ENCODE results near the gene SLC9A8. TPM values are rescaled to one million over a fixed set of nuclear protein-coding genes. Genes with fewer than 3 reads are reported as not detected.
"Not testable (repeated sequence)": the region's sequence is repeated elsewhere in the genome, so short reads cannot be mapped to it uniquely, and the experiment has no call there.

Gene SLC9A8
- total RNA-seq, 1 donor from 2014 or later = 1.6 TPM

- FAIRE-seq (no peak), DNase-seq (ENCODE audit: low read depth) (no peak)
- Histone ChIP-seq H3K27me3 (ENCODE audit: control insufficient read depth, insufficient read depth, low read length) (no peaks in the 10 kb centered on the region), H3K36me3 (ENCODE audit: control insufficient read depth, insufficient read depth, low read length) (peaks cover 1% of the 10 kb centered on the region), H3K4me3 (ENCODE audit: low read depth, low read length) (no peak overlapping the region)
- no peak for TF ChIP-seq CTCF (IDR thresholded peaks at IDR 0.05; ENCODE audit: insufficient read depth, low read length, severe bottlenecking)
These were observed 45.5 kb downstream of the SLC9A8 start for GRCh38 chr20:49858076-49858585.

GRCh38 chr20:49859011-49859410, 46.4 kb downstream of the SLC9A8 start:
- FAIRE-seq (no peak), DNase-seq (ENCODE audit: low read depth) (no peak)
- H3K36me3 ChIP-seq (ENCODE audit: control insufficient read depth, insufficient read depth, low read length) = peaks cover 1% of the 10 kb centered on the region
- no peaks in the 10 kb centered on the region for H3K27me3 ChIP-seq (ENCODE audit: control insufficient read depth, insufficient read depth, low read length)
- no peak overlapping the region for H3K4me3 ChIP-seq (ENCODE audit: low read depth, low read length)
- TF ChIP-seq CTCF (IDR thresholded peaks at IDR 0.05; ENCODE audit: insufficient read depth, low read length, severe bottlenecking) = no peak

GRCh38 chr20:49859807-49860206, 47.2 kb downstream of the SLC9A8 start:
- DNase-seq (ENCODE audit: low read depth) (peak; percentile 75), FAIRE-seq (no peak)
- Histone ChIP-seq H3K27me3 (ENCODE audit: control insufficient read depth, insufficient read depth, low read length) (no peaks in the 10 kb centered on the region), H3K36me3 (ENCODE audit: control insufficient read depth, insufficient read depth, low read length) (peaks cover 3% of the 10 kb centered on the region), H3K4me3 (ENCODE audit: low read depth, low read length) (no peak overlapping the region)
- no peak for TF ChIP-seq CTCF (IDR thresholded peaks at IDR 0.05; ENCODE audit: insufficient read depth, low read length, severe bottlenecking)

GRCh38 chr20:49861232-49861631, 48.6 kb downstream of the SLC9A8 start:
- not testable (repeated sequence) for DNase-seq (ENCODE audit: low read depth); FAIRE-seq; H3K36me3 ChIP-seq (ENCODE audit: control insufficient read depth, insufficient read depth, low read length)

GRCh38 chr20:49862607-49863200, 50.1 kb downstream of the SLC9A8 start:
- Histone ChIP-seq H3K36me3 (ENCODE audit: control insufficient read depth, insufficient read depth, low read length) (peaks cover 2% of the 10 kb centered on the region), H3K27me3 (ENCODE audit: control insufficient read depth, insufficient read depth, low read length) (no peaks in the 10 kb centered on the region), H3K4me3 (ENCODE audit: low read depth, low read length) (no peak overlapping the region)
- TF ChIP-seq CTCF (IDR thresholded peaks at IDR 0.05; ENCODE audit: insufficient read depth, low read length, severe bottlenecking) = no peak
- no peak for FAIRE-seq
- DNase-seq (ENCODE audit: low read depth) = no peak

More at GRCh38 chr20:49861232-49861631, 48.6 kb downstream of the SLC9A8 start:
- not testable (repeated sequence) for H3K4me3 ChIP-seq (ENCODE audit: low read depth, low read length); H3K27me3 ChIP-seq (ENCODE audit: control insufficient read depth, insufficient read depth, low read length)

- H3K36me3 ChIP-seq (ENCODE audit: control insufficient read depth, insufficient read depth, low read length) = peaks cover 2% of the 10 kb centered on the region
- DNase-seq (ENCODE audit: low read depth) (no peak), FAIRE-seq (no peak)
- H3K27me3 ChIP-seq (ENCODE audit: control insufficient read depth, insufficient read depth, low read length) = no peaks in the 10 kb centered on the region
- H3K4me3 ChIP-seq (ENCODE audit: low read depth, low read length) = no peak overlapping the region
- TF ChIP-seq CTCF (IDR thresholded peaks at IDR 0.05; ENCODE audit: insufficient read depth, low read length, severe bottlenecking) = no peak
These were observed 51.0 kb downstream of the SLC9A8 start for GRCh38 chr20:49863666-49864065.
